ENCODE results near the gene TCHP.
A peak's percentile ranks its signal among the peaks of the same experiment; 100 is the strongest.

TCHP gene

DNA sequence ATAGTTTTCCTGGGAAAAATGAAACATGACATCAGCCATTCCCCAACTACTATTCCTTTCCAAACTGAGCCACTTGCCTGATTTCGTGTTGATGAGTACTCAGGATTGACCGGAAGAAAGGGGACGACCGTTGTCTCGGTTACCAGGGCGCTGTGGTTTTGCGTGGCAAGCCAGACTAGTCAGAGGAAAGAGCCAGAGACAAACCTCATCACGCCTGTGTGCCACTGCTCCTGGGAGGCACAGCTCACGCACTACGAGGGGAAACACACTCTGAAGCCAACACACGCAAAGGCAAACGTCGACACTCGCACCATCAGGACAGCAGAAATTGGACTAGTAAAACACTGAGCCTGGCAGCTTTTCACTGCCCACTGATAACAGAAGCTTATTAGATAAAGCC lies 61.1 kb downstream of the TCHP start:
- Mint-ChIP-seq H3K4me3 (no peak overlapping the region), H3K9me3 (peaks cover 3% of the 10 kb centered on the region), H3K4me1 (no peaks in the 10 kb centered on the region), H3K27me3 (ENCODE audit: low read depth, poor library complexity) (no peaks in the 10 kb centered on the region), H3K36me3 (ENCODE audit: low read depth) (peaks cover 70% of the 10 kb centered on the region), H3K27ac (no peak overlapping the region)
- TF ChIP-seq, protein P1, sequence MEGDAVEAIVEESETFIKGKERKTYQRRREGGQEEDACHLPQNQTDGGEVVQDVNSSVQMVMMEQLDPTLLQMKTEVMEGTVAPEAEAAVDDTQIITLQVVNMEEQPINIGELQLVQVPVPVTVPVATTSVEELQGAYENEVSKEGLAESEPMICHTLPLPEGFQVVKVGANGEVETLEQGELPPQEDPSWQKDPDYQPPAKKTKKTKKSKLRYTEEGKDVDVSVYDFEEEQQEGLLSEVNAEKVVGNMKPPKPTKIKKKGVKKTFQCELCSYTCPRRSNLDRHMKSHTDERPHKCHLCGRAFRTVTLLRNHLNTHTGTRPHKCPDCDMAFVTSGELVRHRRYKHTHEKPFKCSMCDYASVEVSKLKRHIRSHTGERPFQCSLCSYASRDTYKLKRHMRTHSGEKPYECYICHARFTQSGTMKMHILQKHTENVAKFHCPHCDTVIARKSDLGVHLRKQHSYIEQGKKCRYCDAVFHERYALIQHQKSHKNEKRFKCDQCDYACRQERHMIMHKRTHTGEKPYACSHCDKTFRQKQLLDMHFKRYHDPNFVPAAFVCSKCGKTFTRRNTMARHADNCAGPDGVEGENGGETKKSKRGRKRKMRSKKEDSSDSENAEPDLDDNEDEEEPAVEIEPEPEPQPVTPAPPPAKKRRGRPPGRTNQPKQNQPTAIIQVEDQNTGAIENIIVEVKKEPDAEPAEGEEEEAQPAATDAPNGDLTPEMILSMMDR (IDR thresholded peaks at IDR 0.05) = no peak
- DNase-seq = no peak

- no peak for DNase-seq
- TF ChIP-seq, protein P1 (IDR thresholded peaks at IDR 0.05) = no peak
- Mint-ChIP-seq H3K4me3 (no peak overlapping the region), H3K4me1 (no peaks in the 10 kb centered on the region), H3K27ac (no peak overlapping the region), H3K36me3 (ENCODE audit: low read depth) (peaks cover 70% of the 10 kb centered on the region), H3K9me3 (peaks cover 3% of the 10 kb centered on the region), H3K27me3 (ENCODE audit: low read depth, poor library complexity) (no peaks in the 10 kb centered on the region)
These were observed 61.5 kb downstream of the TCHP start for GRCh38 chr12:109961612-109962011.

DNA sequence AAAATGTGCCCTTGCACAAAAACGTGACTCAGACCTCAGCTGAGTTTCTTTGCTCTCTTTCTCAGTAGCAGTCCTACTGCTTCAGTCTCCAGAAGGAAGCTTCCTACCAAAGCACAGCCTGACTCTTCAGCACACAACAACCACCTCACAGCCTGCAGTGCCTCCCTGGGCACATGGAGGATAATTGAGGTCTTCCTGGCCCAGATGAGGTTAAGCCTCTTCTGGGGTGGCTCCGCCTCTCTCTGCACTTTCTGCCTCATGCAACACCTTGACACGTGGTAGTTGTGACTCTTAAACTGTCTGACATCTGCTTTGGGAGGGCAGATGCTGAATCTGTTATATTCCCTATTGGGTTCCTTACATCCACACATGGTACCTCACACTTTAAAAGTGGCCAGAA lies 62.3 kb downstream of the TCHP start:
- no peak overlapping the region for H3K4me3 Mint-ChIP-seq

DNA sequence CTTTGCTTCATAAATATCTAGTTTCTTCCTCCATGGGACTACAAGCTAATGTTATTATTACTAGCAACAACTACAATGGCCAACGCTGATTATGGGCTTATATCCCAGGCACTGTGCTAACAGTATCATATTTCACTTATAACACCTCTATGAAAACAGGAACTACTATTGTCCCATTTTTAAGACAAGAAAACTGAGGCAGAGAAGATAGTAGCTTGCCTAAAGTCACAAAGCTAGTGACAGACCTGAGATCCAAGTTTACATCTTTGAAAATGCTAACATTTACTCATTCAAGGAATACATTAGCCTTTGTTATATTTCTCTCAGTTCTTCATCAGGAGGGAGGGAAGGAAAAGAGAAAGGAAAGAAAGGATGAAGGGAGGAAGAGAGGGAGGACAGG lies 63.3 kb downstream of the TCHP start:
- Mint-ChIP-seq H3K9me3 (no peaks in the 10 kb centered on the region), H3K27ac (no peak overlapping the region), H3K4me1 (no peaks in the 10 kb centered on the region), H3K4me3 (no peak overlapping the region), H3K27me3 (ENCODE audit: low read depth, poor library complexity) (no peaks in the 10 kb centered on the region), H3K36me3 (ENCODE audit: low read depth) (peaks cover 64% of the 10 kb centered on the region)
- TF ChIP-seq, protein P1 (IDR thresholded peaks at IDR 0.05) = no peak
- DNase-seq = no peak

More for the DNA sequence above, 62.3 kb downstream of the TCHP start:
- no peaks in the 10 kb centered on the region for H3K27me3 Mint-ChIP-seq (ENCODE audit: low read depth, poor library complexity)
- peaks cover 66% of the 10 kb centered on the region for H3K36me3 Mint-ChIP-seq (ENCODE audit: low read depth)
- no peaks in the 10 kb centered on the region for H3K4me1 Mint-ChIP-seq
- H3K9me3 Mint-ChIP-seq = no peaks in the 10 kb centered on the region
- TF ChIP-seq, protein P1 (IDR thresholded peaks at IDR 0.05) = no peak
- no peak for DNase-seq
- no peak overlapping the region for H3K27ac Mint-ChIP-seq

- H3K4me1 Mint-ChIP-seq = no peaks in the 10 kb centered on the region
- no peaks in the 10 kb centered on the region for H3K9me3 Mint-ChIP-seq
- TF ChIP-seq, protein P1 (IDR thresholded peaks at IDR 0.05) = no peak
- H3K27me3 Mint-ChIP-seq (ENCODE audit: low read depth, poor library complexity) = no peaks in the 10 kb centered on the region
- H3K4me3 Mint-ChIP-seq = no peak overlapping the region
- peak overlapping the region; percentile 66 for H3K27ac Mint-ChIP-seq
- peaks cover 58% of the 10 kb centered on the region for H3K36me3 Mint-ChIP-seq (ENCODE audit: low read depth)
- DNase-seq = no peak
These were observed 63.8 kb downstream of the TCHP start for GRCh38 chr12:109963743-109964429.

DNA sequence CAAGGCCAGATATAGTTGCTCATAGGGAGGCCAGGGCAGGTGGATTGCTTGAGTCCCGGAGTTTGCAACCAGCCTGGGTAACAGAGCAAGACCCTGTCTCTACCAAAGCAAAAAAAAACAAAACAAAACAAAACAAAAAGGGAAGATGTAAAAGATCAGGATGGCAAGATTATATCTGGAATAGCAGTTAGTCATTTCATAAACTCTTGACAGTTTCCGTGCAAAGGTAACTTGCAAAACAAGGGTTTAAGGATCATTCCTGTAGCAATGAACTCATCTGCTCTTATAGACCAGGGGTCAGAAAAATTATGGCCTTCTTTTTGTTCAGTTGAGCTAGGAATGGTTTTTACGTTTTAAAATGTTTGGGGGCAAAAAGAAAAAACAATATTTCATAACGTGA lies 66.5 kb downstream of the TCHP start:
- Mint-ChIP-seq H3K27me3 (ENCODE audit: low read depth, poor library complexity) (no peaks in the 10 kb centered on the region), H3K27ac (no peak overlapping the region), H3K4me3 (no peak overlapping the region), H3K4me1 (no peaks in the 10 kb centered on the region), H3K36me3 (ENCODE audit: low read depth) (peaks cover 48% of the 10 kb centered on the region), H3K9me3 (no peaks in the 10 kb centered on the region)
- TF ChIP-seq, protein P1 (IDR thresholded peaks at IDR 0.05) = no peak
- no peak for DNase-seq

Measured in nephron progenitor cell (in vitro differentiated cells).